ENCODE measurements around the gene PRR12.

The PRR12 gene

DNA sequence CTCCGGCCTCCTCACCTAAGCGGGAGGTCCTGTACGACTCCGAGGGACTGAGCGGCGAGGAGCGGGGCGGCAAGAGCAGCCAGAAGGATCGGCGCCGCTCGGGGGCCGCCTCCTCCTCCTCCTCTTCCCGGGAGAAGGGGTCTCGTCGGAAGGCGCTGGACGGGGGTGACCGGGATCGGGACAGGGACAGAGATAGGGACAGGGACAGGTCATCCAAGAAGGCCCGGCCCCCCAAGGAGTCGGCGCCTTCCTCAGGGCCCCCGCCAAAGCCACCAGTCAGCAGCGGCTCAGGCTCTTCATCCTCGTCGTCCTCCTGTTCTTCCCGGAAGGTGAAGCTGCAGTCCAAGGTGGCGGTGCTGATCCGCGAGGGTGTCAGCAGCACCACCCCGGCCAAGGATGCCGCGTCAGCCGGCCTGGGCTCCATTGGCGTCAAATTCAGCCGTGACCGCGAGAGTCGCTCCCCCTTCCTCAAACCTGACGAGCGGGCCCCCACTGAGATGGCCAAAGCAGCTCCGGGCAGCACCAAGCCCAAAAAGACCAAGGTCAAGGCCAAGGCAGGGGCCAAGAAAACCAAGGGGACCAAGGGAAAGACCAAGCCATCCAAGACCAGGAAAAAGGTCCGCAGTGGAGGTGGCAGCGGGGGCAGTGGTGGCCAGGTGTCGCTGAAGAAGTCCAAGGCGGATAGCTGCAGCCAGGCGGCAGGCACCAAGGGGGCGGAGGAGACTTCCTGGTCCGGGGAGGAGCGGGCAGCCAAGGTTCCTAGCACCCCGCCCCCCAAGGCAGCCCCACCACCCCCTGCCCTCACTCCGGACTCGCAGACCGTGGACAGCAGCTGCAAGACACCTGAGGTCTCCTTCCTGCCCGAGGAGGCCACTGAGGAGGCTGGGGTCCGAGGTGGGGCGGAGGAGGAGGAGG lies 61.8 kb downstream of the PRR12 start:
- DNase-seq = no peak
- H3K36me3 ChIP-seq = peaks cover 67 to 100% (median 83%) of the 10 kb centered on the region in 3 donors
- intact Hi-C loops (cut with DNase I; ENCODE audit: low total_unique reads) = no loop called here
- H3K9me3 ChIP-seq = no peaks in the 10 kb centered on the region
- no peaks in the 10 kb centered on the region for H3K4me1 ChIP-seq
- no peak overlapping the region for H3K4me3 ChIP-seq
- H3K27me3 ChIP-seq = no peaks in the 10 kb centered on the region
- no peak for TF ChIP-seq CTCF (IDR thresholded peaks at IDR 0.05)
- no peak overlapping the region for H3K27ac ChIP-seq

- Histone ChIP-seq H3K4me1 (no peaks in the 10 kb centered on the region), H3K36me3 (peaks cover 72 to 100% (median 89%) of the 10 kb centered on the region in 3 donors), H3K27me3 (no peaks in the 10 kb centered on the region), H3K27ac (no peak overlapping the region), H3K9me3 (no peaks in the 10 kb centered on the region), H3K4me3 (no peak overlapping the region)
- no peak for TF ChIP-seq CTCF (IDR thresholded peaks at IDR 0.05)
- intact Hi-C loops (cut with DNase I; ENCODE audit: low total_unique reads) = no loop called here
- no peak for DNase-seq
Measured at GRCh38 chr19:49653466-49653806, 62.5 kb downstream of the PRR12 start.

- H3K27ac ChIP-seq = no peak overlapping the region
- no peak overlapping the region for H3K4me3 ChIP-seq
- peaks cover 75 to 100% (median 95%) of the 10 kb centered on the region in 3 donors for H3K36me3 ChIP-seq
- H3K27me3 ChIP-seq = no peaks in the 10 kb centered on the region
- intact Hi-C loops (cut with DNase I; ENCODE audit: low total_unique reads) = no loop called here
- no peaks in the 10 kb centered on the region for H3K4me1 ChIP-seq
- no peak for DNase-seq
- TF ChIP-seq CTCF (IDR thresholded peaks at IDR 0.05) = no peak
- H3K9me3 ChIP-seq = no peaks in the 10 kb centered on the region
Measured at GRCh38 chr19:49654581-49654980, 63.6 kb downstream of the PRR12 start.

- Histone ChIP-seq H3K4me1 (no peaks in the 10 kb centered on the region), H3K36me3 (peaks cover 74 to 100% (median 95%) of the 10 kb centered on the region in 3 donors), H3K27ac (no peak overlapping the region), H3K4me3 (no peak overlapping the region), H3K27me3 (no peaks in the 10 kb centered on the region), H3K9me3 (no peaks in the 10 kb centered on the region)
- intact Hi-C loops (cut with DNase I; ENCODE audit: low total_unique reads) = no loop called here
- TF ChIP-seq CTCF (IDR thresholded peaks at IDR 0.05) = no peak
- no peak for DNase-seq
Measured at GRCh38 chr19:49655570-49656455, 64.8 kb downstream of the PRR12 start.

- no peaks in the 10 kb centered on the region for H3K27me3 ChIP-seq
- H3K4me1 ChIP-seq = no peaks in the 10 kb centered on the region
- no peaks in the 10 kb centered on the region for H3K9me3 ChIP-seq
- no peak overlapping the region for H3K27ac ChIP-seq
- no peak for TF ChIP-seq CTCF (IDR thresholded peaks at IDR 0.05)
- intact Hi-C loops (cut with DNase I; ENCODE audit: low total_unique reads) = no loop called here
- peaks cover 73 to 100% (median 95%) of the 10 kb centered on the region in 3 donors for H3K36me3 ChIP-seq
- H3K4me3 ChIP-seq = no peak overlapping the region
- DNase-seq = no peak
Measured at GRCh38 chr19:49656456-49657109, 65.6 kb downstream of the PRR12 start.
